Measurements from ENCODE around the gene BPIFB3. TPM values are rescaled to one million over a fixed set of nuclear protein-coding genes. Genes with fewer than 3 reads are reported as not detected.
"Not testable (repeated sequence)": the region's sequence is repeated elsewhere in the genome, so short reads cannot be mapped to it uniquely, and the experiment has no call there.

Gene BPIFB3
- total RNA-seq, 2 donors from 2014 or later = not detected

- intact Hi-C loops (cut with DNase I) = loop anchor here (10.0 kb wide), 2 partner anchors 115 to 195 kb away; partner anchors contain the start of gene BPIFA3
Observed at GRCh38 chr20:33099843-33100538, 46.3 kb downstream of the BPIFB3 start.

GRCh38 chr20:33103556-33103955 is 49.9 kb downstream of the BPIFB3 start:
- Histone ChIP-seq H3K4me1 (no peaks in the 10 kb centered on the region), H3K36me3 (replicated peaks in 1 of 2; ENCODE audit: insufficient read depth in 1 of 2, low read depth in 2 of 2) (no peaks in the 10 kb centered on the region), H3K27ac (no peak overlapping the region), H3K4me3 (no peak overlapping the region), H3K9me3 (no peaks in the 10 kb centered on the region), H3K27me3 (no peaks in the 10 kb centered on the region)
- ATAC-seq (no peak), DNase-seq (no peak)
- intact Hi-C loops (cut with DNase I) = no loop called here
- 80 to 81% methylated on average over 3 of the region's 3 CpGs for WGBS, 2 donors
- TF ChIP-seq POLR2A (IDR thresholded peaks at IDR 0.05) = no peak
- TF ChIP-seq, protein P1, sequence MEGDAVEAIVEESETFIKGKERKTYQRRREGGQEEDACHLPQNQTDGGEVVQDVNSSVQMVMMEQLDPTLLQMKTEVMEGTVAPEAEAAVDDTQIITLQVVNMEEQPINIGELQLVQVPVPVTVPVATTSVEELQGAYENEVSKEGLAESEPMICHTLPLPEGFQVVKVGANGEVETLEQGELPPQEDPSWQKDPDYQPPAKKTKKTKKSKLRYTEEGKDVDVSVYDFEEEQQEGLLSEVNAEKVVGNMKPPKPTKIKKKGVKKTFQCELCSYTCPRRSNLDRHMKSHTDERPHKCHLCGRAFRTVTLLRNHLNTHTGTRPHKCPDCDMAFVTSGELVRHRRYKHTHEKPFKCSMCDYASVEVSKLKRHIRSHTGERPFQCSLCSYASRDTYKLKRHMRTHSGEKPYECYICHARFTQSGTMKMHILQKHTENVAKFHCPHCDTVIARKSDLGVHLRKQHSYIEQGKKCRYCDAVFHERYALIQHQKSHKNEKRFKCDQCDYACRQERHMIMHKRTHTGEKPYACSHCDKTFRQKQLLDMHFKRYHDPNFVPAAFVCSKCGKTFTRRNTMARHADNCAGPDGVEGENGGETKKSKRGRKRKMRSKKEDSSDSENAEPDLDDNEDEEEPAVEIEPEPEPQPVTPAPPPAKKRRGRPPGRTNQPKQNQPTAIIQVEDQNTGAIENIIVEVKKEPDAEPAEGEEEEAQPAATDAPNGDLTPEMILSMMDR (IDR thresholded peaks at IDR 0.05) = no peak

More at GRCh38 chr20:33099843-33100538, 46.3 kb downstream of the BPIFB3 start:
- no peak overlapping the region for H3K4me3 ChIP-seq
- no peak for DNase-seq
- no peak overlapping the region for H3K27ac ChIP-seq
- no peaks in the 10 kb centered on the region for H3K27me3 ChIP-seq
- no peaks in the 10 kb centered on the region for H3K9me3 ChIP-seq
- no peaks in the 10 kb centered on the region for H3K36me3 ChIP-seq (replicated peaks in 1 of 2; ENCODE audit: insufficient read depth in 1 of 2, low read depth in 2 of 2)
- no peak for ATAC-seq
- 56 to 64% methylated on average over 9 to 10 of the region's 10 CpGs for WGBS, 2 donors
- H3K4me1 ChIP-seq = no peaks in the 10 kb centered on the region
- TF ChIP-seq, protein P1 (IDR thresholded peaks at IDR 0.05) = no peak
- no peak for TF ChIP-seq POLR2A (IDR thresholded peaks at IDR 0.05)

DNA sequence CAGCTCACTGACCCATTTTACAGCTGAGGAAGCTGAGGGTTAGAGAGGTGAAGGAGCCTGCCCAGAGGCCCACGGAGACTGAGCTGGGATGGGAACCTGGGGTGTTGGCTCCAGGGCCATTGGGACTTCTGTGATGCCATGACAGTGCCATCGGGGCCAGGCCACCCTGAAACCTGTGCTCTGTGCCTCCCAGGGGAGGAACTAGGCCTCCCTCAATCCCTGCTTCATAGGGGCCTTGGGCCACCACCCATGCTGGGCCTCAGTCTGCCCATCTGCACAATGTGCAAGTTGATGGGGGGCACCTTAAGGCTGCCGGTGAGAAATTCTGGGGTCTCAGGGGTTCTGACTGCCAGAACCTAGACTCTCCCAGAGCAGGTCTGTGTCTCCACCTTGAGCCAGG is 50.6 kb downstream of the BPIFB3 start:
- H3K4me3 ChIP-seq = no peak overlapping the region
- no peaks in the 10 kb centered on the region for H3K36me3 ChIP-seq (replicated peaks in 1 of 2; ENCODE audit: insufficient read depth in 1 of 2, low read depth in 2 of 2)
- no peaks in the 10 kb centered on the region for H3K9me3 ChIP-seq
- DNase-seq = no peak
- WGBS, 2 donors = 60 to 86% methylated on average over 1 to 3 of the region's 3 CpGs
- no peaks in the 10 kb centered on the region for H3K27me3 ChIP-seq
- TF ChIP-seq, protein P1 (IDR thresholded peaks at IDR 0.05) = no peak
- TF ChIP-seq POLR2A (IDR thresholded peaks at IDR 0.05) = no peak
- H3K27ac ChIP-seq = no peak overlapping the region
- ATAC-seq = no peak
- H3K4me1 ChIP-seq = no peaks in the 10 kb centered on the region
- intact Hi-C loops (cut with DNase I) = no loop called here

DNA sequence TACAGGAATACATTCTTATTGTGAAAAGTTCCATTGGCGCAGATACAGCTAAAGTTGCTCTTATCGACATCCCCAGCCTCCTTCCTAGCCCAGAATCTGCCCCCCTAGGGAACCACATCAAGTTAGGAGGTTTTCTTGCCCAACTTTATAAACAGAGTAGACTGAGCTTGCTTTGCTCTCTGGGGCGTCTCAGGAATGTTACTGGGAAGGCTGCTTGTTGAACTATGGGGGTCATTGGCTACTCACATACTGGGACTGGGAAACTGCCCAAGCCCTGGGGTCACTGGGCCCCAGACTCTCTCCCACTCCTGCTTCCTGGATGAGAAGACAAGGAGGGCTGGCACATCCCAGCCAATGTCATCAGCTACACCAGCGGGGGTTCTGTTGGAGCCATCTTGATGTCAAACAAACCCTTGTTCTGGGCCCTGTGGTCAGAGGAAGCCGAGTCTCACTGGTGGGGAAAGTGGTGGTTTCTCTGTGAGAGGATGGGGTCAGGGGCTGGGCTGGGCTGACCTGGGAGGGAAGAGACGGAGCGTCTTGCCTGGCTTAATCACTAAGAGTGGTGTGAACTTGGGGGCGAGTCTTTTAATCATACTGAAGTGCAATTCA is 51.7 kb downstream of the BPIFB3 start:
- no peak overlapping the region for H3K4me3 ChIP-seq
- no peak for TF ChIP-seq POLR2A (IDR thresholded peaks at IDR 0.05)
- TF ChIP-seq, protein P1 (IDR thresholded peaks at IDR 0.05) = no peak
- no peaks in the 10 kb centered on the region for H3K27me3 ChIP-seq
- H3K4me1 ChIP-seq = no peaks in the 10 kb centered on the region
- 70 to 85% methylated on average over 8 of the region's 8 CpGs for WGBS, 2 donors
- H3K9me3 ChIP-seq = no peaks in the 10 kb centered on the region
- DNase-seq = no peak
- H3K36me3 ChIP-seq (replicated peaks in 1 of 2; ENCODE audit: insufficient read depth in 1 of 2, low read depth in 2 of 2) = no peaks in the 10 kb centered on the region
- no peak overlapping the region for H3K27ac ChIP-seq
- ATAC-seq = no peak
- intact Hi-C loops (cut with DNase I) = no loop called here

GRCh38 chr20:33106058-33106620 is 52.4 kb downstream of the BPIFB3 start:
- H3K27me3 ChIP-seq; ATAC-seq; H3K9me3 ChIP-seq; intact Hi-C loops (cut with DNase I); H3K4me1 ChIP-seq; H3K4me3 ChIP-seq; H3K27ac ChIP-seq; H3K36me3 ChIP-seq (replicated peaks in 1 of 2; ENCODE audit: insufficient read depth in 1 of 2, low read depth in 2 of 2): not testable (repeated sequence)
- DNase-seq = peak in 3 of 4 donors; percentile 34 to 46 (median 44)
- WGBS, 2 donors = 49 to 70% methylated on average over 7 of the region's 7 CpGs
